Measurements from ENCODE around the gene TGM2. TPM values are rescaled to one million over a fixed set of nuclear protein-coding genes. Genes with fewer than 3 reads are reported as not detected.

TGM2 gene
- total RNA-seq, 1 donor from 2014 or later, result 0.72 TPM

GRCh38 chr20:38117205-38117604 lies 47.9 kb downstream of the TGM2 start:
- TF ChIP-seq CTCF (IDR thresholded peaks at IDR 0.05; ENCODE audit: unreplicated experiment), result no peak
- Mint-ChIP-seq H3K4me1 (ENCODE audit: low read depth) (no peaks in the 10 kb centered on the region), H3K36me3 (ENCODE audit: insufficient read depth) (no peaks in the 10 kb centered on the region), H3K27me3 (no peaks in the 10 kb centered on the region), H3K4me3 (ENCODE audit: low read depth) (no peak overlapping the region), H3K27ac (no peak overlapping the region), H3K9me3 (ENCODE audit: low read depth) (no peaks in the 10 kb centered on the region)
- no peak for DNase-seq (ENCODE audit: low spot score, unreplicated experiment)

GRCh38 chr20:38116409-38117165 lies 48.5 kb downstream of the TGM2 start:
- Mint-ChIP-seq H3K36me3 (ENCODE audit: insufficient read depth) (no peaks in the 10 kb centered on the region), H3K27me3 (no peaks in the 10 kb centered on the region), H3K9me3 (ENCODE audit: low read depth) (no peaks in the 10 kb centered on the region), H3K4me3 (ENCODE audit: low read depth) (no peak overlapping the region), H3K27ac (no peak overlapping the region), H3K4me1 (ENCODE audit: low read depth) (no peaks in the 10 kb centered on the region)
- no peak for DNase-seq (ENCODE audit: low spot score, unreplicated experiment)
- TF ChIP-seq CTCF (IDR thresholded peaks at IDR 0.05; ENCODE audit: unreplicated experiment), result no peak

GRCh38 chr20:38115896-38116295 lies 49.2 kb downstream of the TGM2 start:
- DNase-seq (ENCODE audit: low spot score, unreplicated experiment), result no peak
- Mint-ChIP-seq H3K4me3 (ENCODE audit: low read depth) (no peak overlapping the region), H3K27ac (no peak overlapping the region), H3K27me3 (no peaks in the 10 kb centered on the region), H3K36me3 (ENCODE audit: insufficient read depth) (no peaks in the 10 kb centered on the region), H3K4me1 (ENCODE audit: low read depth) (no peaks in the 10 kb centered on the region), H3K9me3 (ENCODE audit: low read depth) (no peaks in the 10 kb centered on the region)
- TF ChIP-seq CTCF (IDR thresholded peaks at IDR 0.05; ENCODE audit: unreplicated experiment), result no peak

- no peak for DNase-seq (ENCODE audit: low spot score, unreplicated experiment)
- Mint-ChIP-seq H3K4me1 (ENCODE audit: low read depth) (no peaks in the 10 kb centered on the region), H3K27me3 (no peaks in the 10 kb centered on the region), H3K9me3 (ENCODE audit: low read depth) (no peaks in the 10 kb centered on the region), H3K36me3 (ENCODE audit: insufficient read depth) (no peaks in the 10 kb centered on the region), H3K4me3 (ENCODE audit: low read depth) (no peak overlapping the region), H3K27ac (no peak overlapping the region)
- TF ChIP-seq CTCF (IDR thresholded peaks at IDR 0.05; ENCODE audit: unreplicated experiment), result no peak
Observed at GRCh38 chr20:38115205-38115604, 49.9 kb downstream of the TGM2 start.

GRCh38 chr20:38114353-38114791 lies 50.7 kb downstream of the TGM2 start:
- no peak for TF ChIP-seq CTCF (IDR thresholded peaks at IDR 0.05; ENCODE audit: unreplicated experiment)
- no peak overlapping the region for H3K27ac Mint-ChIP-seq
- H3K36me3 Mint-ChIP-seq (ENCODE audit: insufficient read depth), result no peaks in the 10 kb centered on the region
- H3K4me3 Mint-ChIP-seq (ENCODE audit: low read depth), result no peak overlapping the region
- no peaks in the 10 kb centered on the region for H3K9me3 Mint-ChIP-seq (ENCODE audit: low read depth)
- H3K27me3 Mint-ChIP-seq, result no peaks in the 10 kb centered on the region
- peaks cover 2% of the 10 kb centered on the region for H3K4me1 Mint-ChIP-seq (ENCODE audit: low read depth)
- DNase-seq (ENCODE audit: low spot score, unreplicated experiment), result no peak

All from progenitor cell of endocrine pancreas (in vitro differentiated cells).